Measurements from ENCODE around the gene ZFYVE28.

The ZFYVE28 gene

DNA sequence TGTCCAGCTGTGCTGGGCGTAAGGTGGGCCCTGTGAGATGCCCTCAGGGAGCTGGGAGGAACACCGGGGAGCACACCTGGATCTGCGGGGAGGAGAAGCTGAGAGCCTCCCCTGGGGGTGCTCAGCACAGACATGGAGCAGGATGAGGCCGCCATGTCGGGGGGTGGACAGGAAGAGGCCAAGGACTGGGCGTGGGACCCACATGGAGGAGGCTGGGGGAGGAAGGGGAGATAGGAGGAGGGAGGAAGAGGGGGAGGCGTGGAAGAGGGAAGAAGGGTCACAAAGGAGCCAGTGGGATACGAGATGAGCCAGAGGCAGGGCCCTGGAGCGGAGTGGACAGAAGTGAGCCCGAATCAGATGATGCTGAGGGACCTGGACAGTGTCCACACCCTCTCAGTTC lies 66.3 kb downstream of the ZFYVE28 start:
- DNase-seq (ENCODE audit: low spot score): no peak

DNA sequence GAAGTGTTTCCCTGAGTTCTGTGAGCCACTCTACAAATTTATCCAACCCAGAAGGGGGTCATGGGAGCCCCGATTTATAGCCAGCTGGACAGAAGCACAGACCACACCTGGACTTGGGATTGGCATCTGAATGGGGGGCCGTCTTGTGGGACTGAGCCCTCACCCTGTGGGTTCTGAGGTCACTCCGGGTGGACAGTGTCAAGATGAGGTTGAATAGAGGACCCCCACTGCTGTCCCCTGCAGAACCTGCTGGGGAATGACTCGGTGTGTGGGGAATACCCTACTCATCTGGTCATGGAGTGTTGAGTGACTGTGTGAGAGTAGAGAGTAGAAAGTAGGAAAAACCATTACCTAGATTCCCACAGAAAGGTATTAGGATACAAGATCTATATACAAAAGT lies 67.5 kb downstream of the ZFYVE28 start:
- no peak for DNase-seq (ENCODE audit: low spot score)

DNA sequence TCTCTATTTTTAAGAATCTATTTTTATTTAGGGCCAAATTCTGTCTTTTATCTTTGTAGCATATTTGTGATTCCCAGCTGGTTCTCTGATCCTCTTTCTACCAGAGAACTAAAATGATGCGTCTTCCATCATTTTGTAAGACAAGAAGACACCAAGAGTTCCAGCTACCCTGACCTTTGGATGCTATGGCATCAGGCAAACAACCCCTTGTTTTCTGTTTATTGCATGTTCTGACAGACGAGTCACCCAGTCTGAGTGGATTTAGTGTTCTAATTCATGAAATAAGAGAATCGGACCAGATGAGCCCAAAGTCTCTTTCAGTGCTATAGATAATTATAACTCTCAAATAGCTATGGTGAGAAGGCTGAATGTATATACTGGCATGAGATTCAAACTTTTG lies 69.7 kb downstream of the ZFYVE28 start:
- no peak for DNase-seq (ENCODE audit: low spot score)

DNA sequence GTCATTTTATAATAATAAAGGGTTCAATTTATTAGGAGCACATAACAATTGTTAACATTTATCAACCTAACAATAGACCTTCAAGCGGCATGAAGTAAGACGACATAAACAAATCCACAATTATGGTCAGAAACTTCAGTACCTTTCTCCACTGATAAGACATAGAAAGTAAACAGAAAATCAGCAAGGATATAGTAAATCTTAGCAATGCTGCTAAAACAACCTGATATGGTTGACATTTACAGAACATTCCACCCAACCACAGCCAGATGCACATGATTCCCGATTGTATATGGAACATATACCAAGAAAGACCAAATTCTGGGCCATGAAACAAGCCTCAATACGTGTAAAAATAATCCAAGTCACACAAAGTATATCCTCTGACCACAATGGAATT lies 71.3 kb downstream of the ZFYVE28 start:
- DNase-seq (ENCODE audit: low spot score): no peak

DNA sequence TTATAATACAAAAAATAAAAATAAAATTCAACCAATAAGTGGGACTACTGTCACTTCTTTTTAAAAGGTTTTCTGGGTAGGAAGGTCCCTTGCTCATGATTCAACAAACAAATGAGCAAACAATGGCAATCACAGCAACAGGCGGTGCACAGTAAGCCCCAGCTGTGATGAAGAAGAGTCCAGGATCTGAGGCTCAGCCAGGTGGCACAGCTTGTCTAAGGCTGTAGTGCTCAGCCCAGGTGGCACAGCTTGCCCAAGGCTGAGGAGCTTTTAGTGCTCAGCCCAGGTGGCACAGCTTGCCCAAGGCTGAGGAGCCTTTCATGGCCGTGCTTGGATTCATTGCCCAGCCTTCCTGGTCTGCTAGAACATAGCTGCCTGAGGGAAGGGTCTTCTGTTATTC lies 75.0 kb downstream of the ZFYVE28 start:
- DNase-seq (ENCODE audit: low spot score): no peak

DNA sequence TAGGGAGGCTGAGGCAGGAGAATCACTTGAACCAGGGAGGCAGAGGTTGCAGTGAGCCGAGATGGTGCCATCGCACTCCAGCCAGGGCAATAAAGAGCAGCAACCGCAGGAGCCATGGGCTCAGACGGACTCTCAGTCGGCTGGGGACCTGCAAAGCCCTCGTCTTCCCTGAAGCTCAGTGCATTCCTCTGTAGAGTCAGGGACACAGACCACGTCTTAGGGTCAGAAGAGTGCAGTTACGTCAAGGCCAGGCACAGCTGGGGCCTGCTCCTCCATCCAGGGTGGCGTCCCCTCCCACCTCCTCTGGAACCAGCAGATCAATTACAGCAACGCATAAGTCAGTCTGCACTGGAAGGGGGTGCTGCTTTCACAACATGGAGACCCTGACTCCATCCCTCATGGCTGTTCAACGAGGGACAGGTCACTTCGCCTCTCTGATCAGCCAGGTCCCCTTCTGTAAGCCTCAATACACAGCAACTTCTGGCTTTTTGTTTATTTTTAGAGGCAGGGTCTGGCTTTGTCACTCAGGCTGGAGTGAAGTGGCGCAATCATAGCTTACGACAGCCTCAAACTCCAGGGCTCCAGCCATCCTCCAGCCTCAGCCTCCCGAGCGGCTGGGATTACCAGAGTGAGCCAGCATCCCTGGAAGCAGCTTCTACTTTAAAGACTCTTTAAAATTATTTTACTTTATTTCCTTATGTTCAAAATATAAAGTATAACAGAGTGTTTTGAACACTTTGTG lies 76.4 kb downstream of the ZFYVE28 start:
- no peak for DNase-seq (ENCODE audit: low spot score)

DNA sequence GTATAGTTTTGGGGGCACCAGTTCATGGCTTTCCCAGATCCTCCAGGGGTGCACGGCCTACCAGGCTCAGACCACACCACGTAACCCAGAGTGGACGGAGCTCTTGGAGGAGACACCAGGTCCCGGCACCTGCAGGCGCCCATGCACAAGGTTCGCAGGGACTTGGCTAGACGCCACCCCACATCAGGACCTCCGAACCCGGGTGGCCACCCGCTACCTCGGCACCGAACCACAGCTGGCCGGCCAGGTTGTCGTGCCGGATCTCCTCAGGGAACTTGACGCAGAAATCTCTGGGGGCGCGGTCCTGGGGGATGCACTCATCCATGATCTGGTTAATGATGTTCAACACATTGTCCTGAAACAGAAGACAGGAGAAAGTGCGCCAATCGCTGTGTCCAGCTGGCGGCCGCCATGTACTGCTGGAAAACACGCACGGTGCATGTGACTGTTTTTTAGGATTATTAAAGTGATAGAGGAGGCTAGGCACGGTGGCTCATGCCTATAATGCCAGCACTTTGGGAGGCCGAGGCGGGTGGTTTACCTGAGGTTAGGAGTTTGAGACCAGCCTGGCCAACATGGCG lies 77.1 kb downstream of the ZFYVE28 start:
- no peak for DNase-seq (ENCODE audit: low spot score)

DNA sequence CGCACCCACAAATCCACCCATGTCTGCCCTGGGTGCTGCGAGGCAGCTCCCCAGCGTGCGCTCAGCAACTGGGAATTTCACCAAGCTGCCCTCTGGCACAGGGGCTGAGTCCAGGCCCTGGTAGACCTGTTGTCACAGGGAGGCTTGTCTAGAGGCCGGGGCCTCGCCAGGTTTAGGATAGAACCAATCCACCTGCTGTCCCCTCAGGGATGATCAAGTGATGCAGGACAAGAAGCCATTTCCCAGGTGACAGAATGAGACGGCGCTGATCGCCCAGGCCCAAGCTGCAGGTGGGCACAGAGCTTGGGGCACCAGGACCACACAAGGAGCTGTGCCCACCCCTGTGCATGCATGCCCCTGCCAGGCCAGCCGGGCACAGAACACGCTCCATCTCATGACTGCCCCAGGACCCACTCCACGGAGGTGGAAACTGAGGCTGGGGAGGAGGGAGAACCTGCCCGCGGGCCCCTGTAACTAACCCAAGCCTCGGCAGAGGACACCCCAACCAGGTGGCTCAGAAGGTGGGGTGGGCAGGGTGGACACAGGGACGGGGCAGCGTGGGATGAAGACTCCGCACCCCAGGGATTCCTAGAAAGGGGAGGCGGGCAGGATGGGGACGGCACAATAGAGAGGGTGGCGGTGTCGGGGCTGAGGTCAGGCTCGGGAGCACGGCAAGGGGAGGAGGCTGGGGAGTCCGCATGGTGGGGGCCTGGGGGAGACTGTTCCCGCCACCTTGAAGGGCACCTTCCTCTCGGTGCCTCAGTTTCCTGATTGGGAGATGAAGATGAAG lies 78.0 kb downstream of the ZFYVE28 start:
- no peak for DNase-seq (ENCODE audit: low spot score)

DNA sequence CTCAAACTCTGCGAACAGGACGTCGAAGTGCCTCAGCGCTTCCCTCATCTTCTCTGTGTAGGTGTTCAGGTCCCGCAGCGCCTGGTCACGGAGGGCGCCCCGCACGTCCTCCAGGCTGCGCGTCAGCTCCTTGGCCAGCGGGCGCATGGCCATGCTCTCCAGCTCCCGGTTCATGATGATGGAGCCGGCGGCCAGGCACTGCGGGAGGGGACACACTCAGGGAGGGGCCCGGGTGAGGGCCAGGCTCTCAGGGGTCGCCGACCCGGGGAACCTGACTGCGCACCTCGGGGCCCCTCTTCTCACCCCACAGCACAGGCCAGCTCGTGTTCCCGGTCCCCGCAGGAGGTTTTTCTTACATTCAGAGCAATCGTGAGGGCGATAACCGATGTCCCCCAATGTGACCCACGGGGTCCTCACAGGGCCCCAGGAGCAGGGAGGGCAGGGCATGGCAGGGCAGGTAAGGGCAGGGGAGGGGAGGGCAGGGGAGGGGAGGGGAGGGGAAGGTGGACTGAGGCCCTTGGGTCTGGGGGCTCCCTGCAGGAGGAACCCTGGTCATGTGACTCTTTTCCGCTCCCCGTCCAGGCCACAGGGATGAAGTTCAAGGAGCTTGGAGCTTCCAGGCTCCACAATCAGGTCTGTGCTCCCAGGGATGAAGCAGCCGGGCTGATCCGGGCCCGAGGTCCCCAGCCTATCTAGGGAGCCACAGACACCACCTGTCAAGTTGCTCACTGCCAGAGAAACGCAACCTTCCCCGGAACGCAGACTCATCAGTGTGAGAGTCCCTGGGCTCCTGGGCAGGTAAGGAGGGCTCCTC lies 78.8 kb downstream of the ZFYVE28 start:
- no peak for DNase-seq (ENCODE audit: low spot score)

DNA sequence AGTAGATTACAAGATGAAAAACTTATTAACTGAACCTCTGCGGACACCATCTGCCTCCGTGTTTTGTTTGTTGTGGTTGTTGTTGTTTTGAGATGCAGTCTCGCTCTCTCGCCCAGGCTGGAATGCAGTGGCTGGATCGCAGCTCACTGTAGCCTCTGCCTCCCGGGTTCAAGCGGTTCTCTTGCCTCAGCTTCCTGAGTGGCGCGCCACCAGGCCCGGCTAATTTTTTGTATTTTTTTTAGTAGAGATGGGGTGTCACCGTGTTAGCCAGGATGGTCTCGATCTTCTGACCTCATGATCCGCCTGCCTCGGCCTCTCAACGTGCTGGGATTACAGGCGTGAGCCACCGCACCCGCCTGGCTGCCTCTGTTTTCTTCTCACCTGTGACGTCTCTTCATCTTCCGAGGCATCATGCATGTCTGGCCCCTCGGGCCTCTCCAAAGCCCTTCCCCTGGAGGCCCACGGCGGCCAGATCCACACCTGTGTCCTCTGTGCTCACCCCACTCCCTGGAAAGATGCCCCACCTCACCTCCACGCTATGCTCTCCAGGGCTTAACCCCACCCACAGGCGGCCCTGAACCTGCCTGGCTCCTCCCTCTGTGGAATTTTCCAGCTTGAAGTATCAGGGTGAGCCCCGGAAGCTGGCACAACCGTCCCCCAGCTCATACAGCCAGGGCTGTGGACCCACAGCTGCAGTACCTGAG lies 79.5 kb downstream of the ZFYVE28 start:
- DNase-seq (ENCODE audit: low spot score): no peak

DNA sequence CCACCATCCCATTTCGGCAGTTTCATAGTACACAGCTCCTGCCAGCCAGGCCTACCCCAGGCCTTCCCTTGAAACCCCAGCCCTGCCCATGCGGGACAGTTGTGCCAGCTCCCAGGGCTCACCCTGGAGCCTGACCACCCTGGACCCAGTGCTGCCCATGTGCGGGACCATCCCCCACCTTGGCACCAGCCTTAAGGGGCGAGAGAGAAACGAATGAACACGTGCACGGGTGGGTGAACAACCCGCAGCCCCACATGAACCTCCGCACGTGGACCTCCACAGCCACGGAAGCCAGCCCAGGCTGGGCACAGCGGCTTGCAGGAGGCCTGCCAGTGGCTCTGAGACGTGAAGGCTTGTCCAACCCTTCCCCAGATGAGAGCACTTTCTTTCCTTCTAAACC lies 80.5 kb downstream of the ZFYVE28 start:
- DNase-seq (ENCODE audit: low spot score): no peak

DNA sequence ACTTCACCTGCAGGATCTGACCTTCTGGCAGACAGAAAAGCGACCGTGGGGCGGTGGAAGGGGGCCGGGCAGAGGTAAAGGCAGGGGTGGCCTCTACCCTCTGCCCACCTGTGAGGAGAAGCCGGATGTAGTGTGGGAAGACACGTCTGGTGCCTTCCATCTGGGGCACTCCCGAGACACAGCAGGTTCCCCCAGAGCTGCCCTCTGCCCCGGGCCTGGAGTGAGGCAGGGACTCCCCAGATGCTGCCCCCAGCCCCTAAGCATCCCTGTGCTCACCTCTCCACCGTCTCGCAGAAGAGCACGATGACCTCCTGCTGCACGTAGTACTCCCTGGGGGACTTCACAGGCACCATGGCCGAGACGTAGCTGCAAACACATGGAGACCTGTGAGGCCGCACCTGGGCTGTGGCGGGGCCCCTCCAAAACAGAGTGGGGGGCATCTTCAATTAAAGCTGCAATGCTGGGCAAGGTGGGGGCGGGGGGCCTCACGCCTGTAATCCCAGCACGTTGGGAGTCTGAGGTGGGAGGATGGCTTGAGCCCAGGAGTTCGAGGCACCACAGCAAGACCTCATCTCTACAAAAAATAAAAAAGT lies 81.2 kb downstream of the ZFYVE28 start:
- DNase-seq (ENCODE audit: low spot score): no peak

DNA sequence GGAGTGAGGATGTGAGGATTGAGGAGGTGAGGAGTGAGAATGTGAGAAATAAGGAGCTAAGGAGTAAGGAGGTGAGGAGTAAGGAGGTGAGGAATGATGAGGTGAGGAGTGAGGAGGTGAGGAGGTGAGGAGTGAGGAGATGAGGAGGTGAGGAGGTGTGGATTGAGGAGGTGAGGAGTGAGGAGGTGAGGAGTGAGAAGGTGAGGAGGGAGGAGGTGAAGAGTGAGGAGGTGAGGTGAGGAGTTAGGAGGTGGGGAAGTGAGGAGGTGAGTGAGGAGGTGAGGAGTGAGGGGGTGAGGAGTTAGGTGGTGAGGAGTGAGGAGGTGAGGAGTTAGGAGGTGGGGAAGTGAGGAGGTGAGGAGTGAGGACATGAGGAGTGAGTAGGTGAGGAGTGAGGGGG lies 81.8 kb downstream of the ZFYVE28 start:
- DNase-seq (ENCODE audit: low spot score): no peak

DNA sequence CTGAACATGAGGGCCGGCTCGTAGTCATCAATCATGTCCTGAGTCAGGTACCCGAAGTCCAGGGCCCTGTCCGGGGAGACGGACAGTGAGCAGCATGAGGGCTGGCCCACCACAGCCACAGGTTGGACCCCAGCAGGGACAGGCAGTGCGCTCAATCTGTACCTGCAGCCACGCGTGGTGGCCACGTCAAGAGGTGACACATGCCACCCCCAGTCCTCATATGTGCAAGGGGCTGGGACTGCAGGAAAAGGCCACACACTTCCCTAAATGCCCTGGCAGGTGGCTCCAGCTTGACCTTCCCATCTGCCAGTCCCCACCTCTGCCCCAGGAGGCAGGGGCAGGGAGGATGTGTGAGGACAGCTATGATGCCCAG lies 82.7 kb downstream of the ZFYVE28 start:
- DNase-seq (ENCODE audit: low spot score): no peak

DNA sequence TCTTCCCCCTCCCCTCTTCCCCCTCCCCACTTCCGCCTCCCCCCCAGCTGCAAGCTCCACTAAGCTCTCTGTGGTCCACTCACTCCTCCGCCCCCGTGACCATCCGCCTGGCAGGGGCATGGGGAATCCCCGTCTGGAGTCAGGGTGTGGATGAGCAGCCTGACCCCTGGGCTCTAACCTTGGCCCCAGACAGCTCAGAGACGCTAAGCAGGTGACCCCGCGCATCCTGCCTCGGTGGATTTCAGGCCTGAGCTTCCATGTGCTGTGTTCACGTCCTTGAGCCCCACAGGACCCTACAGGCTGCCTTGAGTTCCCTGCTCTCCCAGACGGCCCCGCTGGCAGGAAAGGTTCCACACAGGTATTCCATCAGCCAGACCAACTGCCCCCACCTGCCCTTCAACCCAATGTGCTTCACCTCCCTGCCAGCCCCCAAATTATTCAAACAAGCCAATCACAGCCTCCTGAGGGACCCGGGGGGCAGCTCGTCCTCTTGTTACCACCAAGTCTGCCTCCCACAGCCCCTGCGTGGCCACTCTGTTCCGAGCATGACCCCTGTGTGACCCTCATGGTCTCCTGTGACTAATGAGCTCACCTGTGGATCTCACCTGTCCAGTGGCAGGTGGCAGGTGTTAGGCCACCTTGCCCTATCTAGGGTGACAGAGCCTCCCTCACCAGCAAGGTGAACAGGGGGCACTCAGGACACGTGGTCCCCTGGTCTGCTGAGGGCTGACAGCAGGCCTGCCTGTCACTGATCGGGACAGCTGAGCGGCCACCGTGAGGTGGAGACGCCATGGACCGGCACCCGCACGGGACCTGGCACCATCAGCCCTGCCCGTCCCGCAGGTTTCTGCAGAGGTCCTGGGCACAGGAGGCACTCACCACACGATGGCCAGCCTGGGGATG lies 83.4 kb downstream of the ZFYVE28 start:
- DNase-seq (ENCODE audit: low spot score): no peak

DNA sequence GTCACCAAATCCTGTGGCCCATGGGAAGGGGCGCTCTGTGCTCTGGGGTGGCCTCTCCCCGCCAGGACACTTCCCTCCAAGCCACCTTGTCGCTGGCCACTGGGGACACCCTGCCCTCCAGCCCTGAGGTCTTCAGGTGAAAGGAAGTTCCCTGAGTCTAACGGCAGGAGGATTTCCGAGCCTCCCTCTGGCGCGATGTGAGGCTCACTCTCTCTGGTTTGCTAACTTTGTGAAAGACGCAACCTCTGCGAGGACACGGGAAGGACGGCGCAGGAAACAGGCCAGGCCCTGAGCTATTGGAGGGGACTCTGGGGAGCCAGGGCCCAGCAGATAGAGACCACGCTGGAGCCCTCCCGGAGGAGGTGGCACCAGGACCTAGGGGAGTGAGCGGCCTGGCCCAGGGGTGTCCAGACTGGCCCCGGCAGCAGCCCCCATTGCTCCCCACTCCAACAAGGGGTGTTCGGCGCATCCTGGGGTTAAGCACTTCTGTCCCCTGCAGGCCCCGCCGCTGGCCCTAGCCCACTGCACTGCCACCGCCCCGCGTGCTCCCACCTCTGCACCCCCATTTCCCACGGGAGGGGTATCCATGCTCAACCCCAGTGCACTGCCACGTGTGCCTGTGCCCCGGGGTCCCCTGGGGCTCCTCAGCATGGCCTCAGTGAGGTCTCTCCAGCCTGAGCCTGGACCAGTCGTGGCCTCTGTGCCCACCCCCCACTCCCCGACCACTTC lies 84.4 kb downstream of the ZFYVE28 start:
- no peak for DNase-seq (ENCODE audit: low spot score)

DNA sequence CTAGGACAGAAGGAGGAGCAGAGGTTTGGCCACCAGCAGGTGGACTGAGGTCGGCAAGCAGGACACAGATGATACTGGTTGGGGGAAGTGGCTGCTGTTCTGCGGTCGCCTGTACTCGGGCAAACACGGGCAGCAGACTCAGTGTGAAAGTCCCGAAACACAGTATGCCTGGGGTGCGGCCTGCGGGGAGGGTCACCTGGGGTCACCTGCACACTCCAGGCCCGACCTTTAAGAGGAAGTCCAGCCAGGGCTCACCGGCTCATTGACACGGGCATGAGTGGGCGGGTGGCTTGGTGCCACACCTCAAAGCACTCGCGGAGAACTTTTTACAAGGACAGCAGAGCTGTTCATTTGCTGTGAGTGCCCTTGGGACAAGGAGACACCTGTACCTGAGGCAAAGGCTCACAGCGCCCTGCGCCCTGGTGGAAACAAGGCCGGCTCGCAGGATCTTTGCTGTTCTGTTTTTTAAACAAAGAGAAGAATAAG lies 85.0 kb downstream of the ZFYVE28 start:
- no peak for DNase-seq (ENCODE audit: low spot score)

DNA sequence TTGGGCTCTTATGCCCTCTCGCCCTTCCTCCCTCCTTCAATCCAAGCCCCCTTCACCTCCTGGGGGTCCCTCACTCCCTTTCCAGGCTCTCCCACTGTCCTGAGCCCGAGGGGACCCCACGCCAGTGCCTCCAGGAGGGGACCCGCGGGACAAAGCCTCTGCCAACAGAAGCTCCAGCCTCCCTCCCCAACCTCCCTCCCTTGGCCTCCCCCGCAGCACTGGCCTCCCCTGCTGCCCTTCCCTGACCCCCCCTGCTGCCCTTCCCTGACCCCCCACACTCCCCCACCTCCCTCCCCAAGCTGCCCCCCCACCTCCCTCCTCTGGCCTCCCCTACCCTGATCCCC lies 85.5 kb downstream of the ZFYVE28 start:
- DNase-seq (ENCODE audit: low spot score): no peak

DNA sequence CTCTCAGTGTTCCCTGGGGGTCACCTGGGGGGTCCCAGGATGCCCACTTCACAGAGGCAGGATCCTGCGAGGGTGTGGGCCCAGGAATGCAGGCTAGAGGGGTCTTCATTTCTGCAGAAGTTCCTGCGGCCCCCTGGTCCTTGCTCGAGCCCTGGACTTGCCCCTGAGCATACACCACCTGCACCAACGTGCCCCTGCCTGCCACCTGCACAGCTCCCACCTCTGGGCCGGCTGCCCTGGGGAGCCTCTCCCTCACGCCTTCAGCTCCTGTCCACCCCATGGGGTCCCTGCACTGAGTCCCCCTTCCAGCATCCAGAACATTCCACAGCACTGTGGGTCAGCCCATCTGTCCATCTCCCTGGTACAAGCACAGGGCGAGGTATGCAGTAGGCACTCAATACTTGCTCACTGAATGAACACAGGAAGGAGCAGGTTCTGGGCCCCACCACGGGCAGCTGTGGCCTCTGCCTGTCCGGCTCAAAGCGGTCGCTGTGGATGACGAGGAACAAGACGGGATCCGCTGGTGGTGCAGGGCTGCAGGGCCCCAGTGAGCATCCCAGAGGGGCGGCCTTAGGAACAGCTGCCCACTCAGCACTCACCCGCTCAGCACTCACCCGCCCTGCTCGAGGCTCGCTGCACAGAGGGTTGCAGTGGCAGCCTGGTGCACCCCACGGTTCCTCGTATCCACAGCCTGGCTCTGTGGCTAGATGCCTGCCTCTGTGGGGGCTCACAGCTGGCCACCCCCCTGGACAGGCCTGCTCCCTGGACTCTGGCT lies 86.1 kb downstream of the ZFYVE28 start:
- no peak for DNase-seq (ENCODE audit: low spot score)

Data from hematopoietic multipotent progenitor cell treated with erythropoietin and hydrocortisone succinate and interleukin-3 and kit ligand, for 15 days (in vitro differentiated cells).